ENCODE measurements around the gene SIK3. TPM values are rescaled to one million over a fixed set of nuclear protein-coding genes. Genes with fewer than 3 reads are reported as not detected.

Gene SIK3
- total RNA-seq, 1 experiment from 2014 or later: 34.4 TPM

- ChIA-PET POLR2A (no interaction called here), CTCF (no interaction called here)
- Mint-ChIP-seq H3K27me3 (ENCODE audit: low read depth) (no peaks in the 10 kb centered on the region), H3K4me3 (no peak overlapping the region), H3K27ac (0 out of 2 replicates have a peak overlapping the region, but pooled peaks have one; percentile 50), H3K36me3 (no peaks in the 10 kb centered on the region), H3K9me3 (no peaks in the 10 kb centered on the region), H3K4me1 (0 out of 2 replicates have a peak, but pooled peaks cover 6% of the 10 kb centered on the region)
- DNase-seq (ENCODE audit: low spot score): no peak
- TF ChIP-seq ZNF416 (CRISPR knock-in tag; IDR thresholded peaks at IDR 0.05): no peak
- no peak for TF ChIP-seq ZMAT4 (CRISPR knock-in tag; IDR thresholded peaks at IDR 0.05)
- TF ChIP-seq ATF1 (CRISPR knock-in tag; IDR thresholded peaks at IDR 0.05): no peak
- no peak for TF ChIP-seq ZNF263 (CRISPR knock-in tag; IDR thresholded peaks at IDR 0.05; ENCODE audit: low read depth)
- TF ChIP-seq RELA (CRISPR knock-in tag; IDR thresholded peaks at IDR 0.05; ENCODE audit: borderline replicate concordance): no peak
- no peak for TF ChIP-seq NR3C1 (CRISPR knock-in tag; conservative IDR thresholded peaks at IDR 0.05; ENCODE audit: low read depth)
- TF ChIP-seq, protein P1, sequence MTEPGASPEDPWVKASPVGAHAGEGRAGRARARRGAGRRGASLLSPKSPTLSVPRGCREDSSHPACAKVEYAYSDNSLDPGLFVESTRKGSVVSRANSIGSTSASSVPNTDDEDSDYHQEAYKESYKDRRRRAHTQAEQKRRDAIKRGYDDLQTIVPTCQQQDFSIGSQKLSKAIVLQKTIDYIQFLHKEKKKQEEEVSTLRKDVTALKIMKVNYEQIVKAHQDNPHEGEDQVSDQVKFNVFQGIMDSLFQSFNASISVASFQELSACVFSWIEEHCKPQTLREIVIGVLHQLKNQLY (CRISPR knock-in tag; IDR thresholded peaks at IDR 0.05): no peak
- no peak for TF ChIP-seq GABPB1 (CRISPR knock-in tag; IDR thresholded peaks at IDR 0.05)
- no peak for TF ChIP-seq FOXK1 (CRISPR knock-in tag; IDR thresholded peaks at IDR 0.05)
- no peak for TF ChIP-seq RORB (CRISPR knock-in tag; IDR thresholded peaks at IDR 0.05)
- TF ChIP-seq, protein P2, sequence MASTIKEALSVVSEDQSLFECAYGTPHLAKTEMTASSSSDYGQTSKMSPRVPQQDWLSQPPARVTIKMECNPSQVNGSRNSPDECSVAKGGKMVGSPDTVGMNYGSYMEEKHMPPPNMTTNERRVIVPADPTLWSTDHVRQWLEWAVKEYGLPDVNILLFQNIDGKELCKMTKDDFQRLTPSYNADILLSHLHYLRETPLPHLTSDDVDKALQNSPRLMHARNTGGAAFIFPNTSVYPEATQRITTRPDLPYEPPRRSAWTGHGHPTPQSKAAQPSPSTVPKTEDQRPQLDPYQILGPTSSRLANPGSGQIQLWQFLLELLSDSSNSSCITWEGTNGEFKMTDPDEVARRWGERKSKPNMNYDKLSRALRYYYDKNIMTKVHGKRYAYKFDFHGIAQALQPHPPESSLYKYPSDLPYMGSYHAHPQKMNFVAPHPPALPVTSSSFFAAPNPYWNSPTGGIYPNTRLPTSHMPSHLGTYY (CRISPR knock-in tag; IDR thresholded peaks at IDR 0.05): no peak
- no peak for TF ChIP-seq PRDM15 (CRISPR knock-in tag; IDR thresholded peaks at IDR 0.05)
- TF ChIP-seq ZNF671 (CRISPR knock-in tag; IDR thresholded peaks at IDR 0.05): no peak
- no peak for TF ChIP-seq ZNF423 (CRISPR knock-in tag; IDR thresholded peaks at IDR 0.05)
- ATAC-seq: no peak
These were observed 98.1 kb downstream of the SIK3 start for GRCh38 chr11:117000014-117000737.

DNA sequence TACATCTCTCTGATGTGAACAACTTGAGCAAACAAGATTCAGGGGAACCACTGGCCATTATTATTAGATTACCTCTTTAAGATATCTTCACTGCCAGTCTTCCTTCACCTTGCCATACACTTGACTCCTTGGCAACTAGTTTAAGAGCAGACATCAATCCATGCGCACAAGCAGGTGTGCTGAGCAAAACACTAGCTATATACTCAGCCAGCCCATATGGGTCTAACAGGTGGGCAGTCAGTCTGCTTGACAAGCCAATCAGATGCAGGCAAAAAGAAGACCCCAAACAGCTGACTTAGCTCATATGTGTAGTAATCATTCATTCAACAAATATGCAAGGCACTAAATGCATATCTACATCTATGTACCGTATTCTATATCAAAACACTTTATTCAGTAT, 101.2 kb downstream of the SIK3 start:
- POLR2A ChIA-PET: no interaction called here

More for the DNA sequence above, 101.2 kb downstream of the SIK3 start:
- Mint-ChIP-seq H3K9me3 (no peaks in the 10 kb centered on the region), H3K27ac (no peak overlapping the region), H3K36me3 (no peaks in the 10 kb centered on the region), H3K4me1 (peaks cover 21% of the 10 kb centered on the region), H3K27me3 (ENCODE audit: low read depth) (no peaks in the 10 kb centered on the region), H3K4me3 (no peak overlapping the region)
- no peak for TF ChIP-seq ESRRA (CRISPR knock-in tag; IDR thresholded peaks at IDR 0.05; ENCODE audit: borderline replicate concordance)
- TF ChIP-seq HMGA2 (CRISPR knock-in tag; IDR thresholded peaks at IDR 0.05): no peak
- TF ChIP-seq, protein P3, sequence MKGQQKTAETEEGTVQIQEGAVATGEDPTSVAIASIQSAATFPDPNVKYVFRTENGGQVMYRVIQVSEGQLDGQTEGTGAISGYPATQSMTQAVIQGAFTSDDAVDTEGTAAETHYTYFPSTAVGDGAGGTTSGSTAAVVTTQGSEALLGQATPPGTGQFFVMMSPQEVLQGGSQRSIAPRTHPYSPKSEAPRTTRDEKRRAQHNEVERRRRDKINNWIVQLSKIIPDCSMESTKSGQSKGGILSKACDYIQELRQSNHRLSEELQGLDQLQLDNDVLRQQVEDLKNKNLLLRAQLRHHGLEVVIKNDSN (CRISPR knock-in tag; IDR thresholded peaks at IDR 0.05): no peak
- no peak for TF ChIP-seq ATF6 (CRISPR knock-in tag; IDR thresholded peaks at IDR 0.05)
- no peak for TF ChIP-seq NFATC4 (CRISPR knock-in tag; IDR thresholded peaks at IDR 0.05)
- DNase-seq (ENCODE audit: low spot score) (no peak), ATAC-seq (no peak)
- CTCF ChIA-PET: interaction anchor here (1.1 kb wide), 1 partner anchor 206 kb away, joined by 3 read pairs; the partner anchor contains the start of gene APOA5

All from WTC11 (cell line).